DND-41 (cell line): ENCODE measurements around the gene AHCYL2.

Experiments
- CTCF ChIP-seq: IDR thresholded peaks from 2 replicates; pipeline ENCODE4 v1.5.1; 2012; ENCODE audit warnings: borderline replicate concordance, low read length, moderate library complexity, mild to moderate bottlenecking; ENCODE audit not compliant: poor library complexity, severe bottlenecking; ENCODE audit errors: extremely low read depth
- EZH2 ChIP-seq: IDR thresholded peaks from 3 replicates; pipeline ENCODE4 v1.6.1; 2012; ENCODE audit warnings: borderline replicate concordance, low read depth, mild to moderate bottlenecking, moderate library complexity, low read length, inconsistent platforms; ENCODE audit not compliant: severe bottlenecking

DNA sequence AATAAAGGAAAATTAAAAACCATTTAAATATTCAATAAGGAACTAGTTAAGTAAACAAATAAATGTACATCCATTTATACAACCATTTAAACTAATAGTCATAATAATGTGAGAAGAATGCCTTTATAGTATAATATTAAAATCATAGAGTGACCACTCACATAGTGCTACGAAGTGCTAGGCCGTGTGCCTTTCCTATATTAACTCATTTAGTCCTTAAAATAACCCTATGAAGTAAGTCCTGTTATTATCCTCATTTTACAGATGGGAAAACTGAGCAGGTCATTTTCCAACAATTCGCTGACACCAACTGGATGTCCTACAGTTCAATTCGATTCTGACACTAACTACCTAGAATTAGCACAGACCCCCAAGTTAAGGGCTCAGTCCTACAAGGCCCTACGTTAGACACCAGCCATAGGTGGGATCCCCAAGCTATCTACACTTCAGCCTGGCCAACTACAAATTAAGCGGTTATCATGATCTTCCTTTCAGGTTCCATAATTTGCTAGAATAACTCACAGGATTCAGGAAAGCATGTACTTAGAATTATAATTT, 213.5 kb downstream of the AHCYL2 start:
- no peak for TF ChIP-seq CTCF
- no peak for TF ChIP-seq EZH2
